Measurements from ENCODE around the gene RECQL5. TPM values are rescaled to one million over a fixed set of nuclear protein-coding genes. Genes with fewer than 3 reads are reported as not detected.

The RECQL5 gene
- total RNA-seq, 1 experiment from 2014 or later, result 14.5 TPM

DNA sequence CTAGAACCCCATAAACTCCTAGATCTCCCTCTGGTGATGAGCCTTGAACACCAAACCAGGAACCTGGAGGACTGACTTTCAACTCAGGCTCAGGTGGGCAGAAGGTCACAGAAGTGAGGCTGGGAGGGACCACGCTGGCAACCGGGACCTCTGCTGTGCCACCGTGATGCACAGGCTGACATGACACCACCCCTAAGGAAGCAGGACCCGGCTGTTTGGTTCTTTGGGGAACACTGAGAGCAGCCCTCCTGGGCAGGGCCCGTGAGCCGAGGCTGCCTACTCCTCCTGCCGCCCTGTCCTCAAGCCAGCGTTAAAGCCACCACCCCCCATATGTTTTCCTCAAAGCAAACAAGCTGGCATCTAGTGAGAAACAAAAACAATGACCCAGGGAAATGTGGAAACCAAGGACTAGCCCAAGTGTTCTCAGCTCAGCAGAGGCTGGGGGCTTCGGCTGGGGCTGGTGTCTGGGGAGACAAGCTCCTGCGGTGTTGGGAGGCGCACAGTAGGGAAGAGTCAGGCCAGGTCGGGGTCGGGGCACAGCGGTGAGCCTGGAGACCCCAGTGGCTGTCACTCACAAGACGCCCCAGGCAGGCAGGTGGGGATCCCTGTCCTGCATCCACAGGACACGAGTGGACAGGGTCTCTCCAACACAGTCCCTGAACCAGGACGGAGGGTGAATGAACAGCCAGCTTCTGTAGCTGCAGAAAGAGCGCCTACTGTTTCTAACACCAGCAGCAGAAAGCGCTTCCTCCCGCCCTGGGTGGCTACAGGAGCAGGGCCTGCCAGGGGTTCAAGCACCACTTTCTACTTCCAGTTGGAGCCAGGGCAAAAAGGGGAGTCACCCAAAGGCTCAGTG is 32.0 kb downstream of the RECQL5 start:
- no peak for DNase-seq (ENCODE audit: low read depth)

DNA sequence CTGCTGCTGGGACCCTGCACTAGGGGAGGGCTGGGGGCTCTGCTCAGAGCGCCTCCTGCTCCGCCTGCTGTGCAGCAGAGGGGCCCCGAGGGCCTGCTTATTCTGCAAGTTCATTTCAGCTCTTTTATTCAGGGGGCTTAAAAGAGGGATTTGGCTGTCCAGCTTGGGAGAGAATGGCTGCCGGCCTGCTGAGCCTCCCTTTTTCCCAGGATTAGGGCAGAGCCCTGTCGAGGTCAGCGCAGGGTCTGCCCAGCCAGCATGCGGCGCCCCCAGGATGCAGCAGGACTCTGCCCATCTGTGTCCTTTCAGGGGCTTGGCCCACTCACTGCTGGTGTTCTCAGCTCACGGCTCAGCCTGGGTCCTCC is 32.6 kb downstream of the RECQL5 start:
- no peak for DNase-seq (ENCODE audit: low read depth)

DNA sequence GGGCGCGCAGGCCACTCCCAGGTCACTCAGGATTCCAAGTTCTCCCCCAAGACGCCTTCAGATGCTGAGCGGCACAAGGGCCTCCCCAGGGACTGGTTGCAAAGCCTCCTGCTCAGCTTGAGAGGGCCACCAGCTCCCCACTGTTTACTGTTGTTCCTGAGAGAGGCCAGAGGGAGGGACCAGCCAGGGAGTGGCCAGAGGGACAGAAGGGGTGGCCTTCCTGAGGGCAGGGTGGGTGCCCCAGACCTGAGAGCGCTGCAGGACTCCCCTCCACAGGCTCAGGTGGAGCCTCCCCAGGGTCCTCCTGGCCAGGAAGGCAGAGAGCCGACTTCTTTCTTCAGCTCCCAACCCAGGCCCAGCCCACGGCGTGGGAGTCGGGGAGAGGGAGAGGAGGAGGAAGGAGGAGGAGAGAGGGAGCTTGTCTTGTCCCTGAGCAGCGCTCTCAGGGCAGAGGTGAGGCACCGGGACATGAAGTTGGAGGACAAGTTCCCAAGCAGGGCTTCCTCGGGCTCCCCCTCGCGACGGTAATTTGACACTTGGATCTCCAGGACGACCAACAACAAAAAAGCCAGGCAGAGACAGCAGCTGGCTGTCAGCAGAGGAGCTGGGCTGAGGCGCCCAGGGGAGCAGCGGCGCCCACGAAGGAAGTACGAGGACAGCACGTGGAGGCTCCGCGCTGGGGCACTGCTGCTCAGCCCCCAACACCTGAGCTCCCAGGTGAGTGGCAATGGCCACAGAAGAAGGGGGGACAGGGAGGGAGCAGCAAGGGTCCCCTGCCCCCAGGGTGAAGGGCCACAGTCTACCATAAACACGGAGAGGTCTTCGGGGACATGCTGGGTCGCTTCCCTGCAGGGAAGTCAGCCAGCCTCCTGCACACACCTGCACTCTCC is 33.2 kb downstream of the RECQL5 start:
- DNase-seq (ENCODE audit: low read depth), result peak; percentile 94

DNA sequence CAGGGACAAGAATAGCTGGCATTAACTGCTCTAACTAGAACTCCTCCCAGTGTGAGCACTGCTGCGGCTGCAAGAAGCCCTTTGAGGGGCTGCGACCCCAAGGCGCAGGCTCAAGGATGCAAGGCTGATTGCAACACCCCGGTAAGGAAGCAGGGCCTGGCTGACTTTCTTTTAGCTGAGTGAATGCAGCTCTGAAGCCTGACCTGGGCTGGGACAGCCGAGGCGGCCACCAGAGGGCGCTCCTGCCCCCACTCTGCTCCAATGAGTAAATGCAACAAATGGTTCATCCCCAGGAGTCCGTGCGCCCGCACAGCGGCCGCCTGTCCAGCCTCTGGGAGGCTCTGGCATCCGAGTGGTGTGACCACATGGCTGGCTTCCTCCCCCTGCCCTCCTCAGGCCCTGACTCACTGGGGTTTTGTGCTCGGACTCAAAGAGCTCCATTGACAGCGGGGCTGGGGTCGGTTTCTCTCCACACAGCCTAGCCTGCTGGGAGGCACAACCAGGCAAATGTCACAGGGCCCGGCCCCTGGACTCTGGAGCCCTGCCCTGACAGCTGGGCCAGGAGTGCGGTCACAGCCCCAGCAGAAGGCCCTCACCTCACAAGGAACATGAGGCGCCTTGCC is 34.0 kb downstream of the RECQL5 start, which contains the start of gene SMIM5:
Gene SMIM5, plus strand, starts transcription at position 572 of the 623 bp plus-strand sequence. CDS start 6,768 bp downstream, outside the sequence.
- peak; percentile 94 for DNase-seq (ENCODE audit: low read depth)

DNA sequence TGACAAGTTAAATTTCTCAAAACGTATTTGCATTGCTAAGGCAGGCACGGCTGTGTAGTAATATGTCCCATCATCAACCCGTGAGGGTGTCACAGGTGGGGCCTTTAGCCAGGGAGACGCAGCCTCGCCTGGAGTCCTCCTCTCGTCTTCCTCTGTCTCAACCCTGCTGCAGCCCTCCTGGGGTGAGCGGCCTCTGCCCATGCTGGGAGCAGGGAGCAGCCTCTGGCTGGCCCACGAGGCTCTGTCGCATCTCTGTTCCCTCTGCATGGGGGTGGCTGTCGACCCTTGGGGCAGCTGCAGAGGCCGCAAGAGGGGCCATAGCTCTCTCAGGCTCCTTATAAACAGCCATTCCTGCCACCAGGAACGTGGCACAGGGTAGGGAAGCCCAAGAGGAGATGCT is 34.5 kb downstream of the RECQL5 start:
- no peak for DNase-seq (ENCODE audit: low read depth)

DNA sequence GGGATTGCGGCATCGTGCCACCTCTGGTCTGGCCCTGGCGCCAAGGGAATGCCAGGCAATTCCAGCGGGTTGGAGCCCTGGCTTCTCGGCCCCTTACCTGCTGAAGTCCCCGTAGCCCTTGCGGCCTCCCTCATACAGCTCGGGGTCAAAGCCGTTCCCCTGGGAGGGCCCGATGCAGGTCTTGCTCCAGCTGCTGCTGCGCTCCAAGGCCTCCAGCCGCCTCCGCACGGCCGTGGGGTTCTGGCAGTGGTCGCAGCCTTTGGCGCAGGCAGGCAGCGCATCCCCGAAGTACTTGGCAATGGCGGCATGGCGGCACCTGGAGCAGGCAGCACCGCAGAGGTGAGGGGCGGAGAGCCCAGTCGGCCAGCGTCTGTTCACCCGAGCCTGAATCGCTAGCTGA is 35.6 kb downstream of the RECQL5 start:
- no peak for DNase-seq (ENCODE audit: low read depth)

DNA sequence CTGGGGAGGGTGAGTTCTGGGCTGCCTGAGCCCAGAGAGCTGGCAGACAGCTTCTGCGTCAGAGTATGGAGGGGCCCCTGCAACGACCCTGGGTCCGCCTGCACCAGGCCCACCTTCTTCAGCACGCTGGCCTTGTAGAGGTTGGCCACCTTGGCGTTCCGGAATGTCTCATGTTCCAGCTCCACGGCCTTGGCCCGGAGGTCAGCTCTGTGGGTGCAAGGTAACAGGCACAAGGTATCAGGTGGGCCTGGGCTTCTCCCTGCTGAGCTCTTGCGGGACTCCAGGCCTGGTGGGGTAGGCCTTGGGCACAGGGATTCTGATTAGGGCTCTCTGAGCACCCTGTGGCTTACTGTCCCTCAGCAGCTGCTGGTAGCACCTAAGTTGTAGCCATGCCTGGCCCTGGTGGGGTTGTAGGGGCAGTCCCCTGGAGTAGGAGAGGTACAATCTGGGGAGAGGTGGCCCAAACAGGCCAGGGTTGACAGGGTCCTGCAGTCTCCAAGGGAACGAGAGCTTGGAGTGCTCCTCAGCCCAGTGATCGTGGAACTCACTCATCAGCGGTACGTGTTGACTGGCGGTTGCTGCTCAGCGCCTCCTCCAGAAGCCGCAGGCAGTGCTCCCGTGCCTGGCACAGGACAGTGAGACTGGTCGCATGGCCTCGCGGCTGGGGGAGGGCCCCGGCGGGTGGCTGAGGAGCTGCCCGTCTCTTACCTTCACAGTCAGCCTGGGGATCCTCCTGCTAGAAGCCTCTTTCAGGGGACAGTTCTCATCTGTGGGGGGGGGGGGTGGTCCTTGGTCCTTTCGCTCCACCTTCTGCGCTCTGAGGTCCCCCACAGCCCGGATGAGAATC is 36.7 kb downstream of the RECQL5 start:
- DNase-seq (ENCODE audit: low read depth), result no peak

DNA sequence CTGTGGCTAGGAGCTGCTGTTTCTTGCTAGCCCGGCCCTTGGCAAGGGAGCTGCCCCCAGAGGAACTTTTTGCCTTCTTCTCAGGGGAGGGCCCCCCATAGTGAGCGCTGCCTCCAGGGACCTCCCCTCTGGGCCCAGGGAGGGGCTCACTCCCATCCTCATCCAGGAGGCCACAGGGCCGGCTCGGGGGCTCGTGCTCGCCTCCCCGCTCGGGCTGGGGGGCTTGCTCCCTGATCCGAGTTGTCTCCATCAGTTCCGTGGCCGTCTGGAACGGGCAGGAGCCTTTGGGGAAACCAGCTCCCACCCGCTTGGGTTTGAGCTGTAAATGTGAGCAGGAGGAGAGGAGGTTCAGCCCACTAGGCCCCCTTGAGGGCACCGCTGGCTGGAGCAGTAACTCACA is 37.8 kb downstream of the RECQL5 start:
- no peak for DNase-seq (ENCODE audit: low read depth)

DNA sequence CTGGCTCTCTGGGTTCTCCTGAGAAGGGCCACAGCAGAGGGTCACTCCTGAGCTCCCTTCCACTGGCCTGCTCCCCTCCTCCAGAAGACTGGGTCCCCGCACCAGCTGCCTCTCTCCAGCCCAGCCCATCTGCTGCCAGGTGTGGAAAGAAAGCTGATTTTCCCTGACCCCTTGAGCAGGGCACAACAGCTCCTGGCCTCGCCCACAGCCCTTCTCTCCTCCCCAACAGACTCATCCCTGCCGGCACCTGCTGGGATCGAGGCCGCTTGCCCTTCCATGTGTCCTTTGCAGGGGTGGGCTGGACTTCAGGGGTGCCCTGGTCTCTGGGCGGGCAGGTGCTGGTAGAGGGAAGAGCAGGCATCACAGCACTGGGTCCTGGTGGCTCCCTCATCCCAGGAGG is 38.5 kb downstream of the RECQL5 start:
- DNase-seq (ENCODE audit: low read depth), result no peak

DNA sequence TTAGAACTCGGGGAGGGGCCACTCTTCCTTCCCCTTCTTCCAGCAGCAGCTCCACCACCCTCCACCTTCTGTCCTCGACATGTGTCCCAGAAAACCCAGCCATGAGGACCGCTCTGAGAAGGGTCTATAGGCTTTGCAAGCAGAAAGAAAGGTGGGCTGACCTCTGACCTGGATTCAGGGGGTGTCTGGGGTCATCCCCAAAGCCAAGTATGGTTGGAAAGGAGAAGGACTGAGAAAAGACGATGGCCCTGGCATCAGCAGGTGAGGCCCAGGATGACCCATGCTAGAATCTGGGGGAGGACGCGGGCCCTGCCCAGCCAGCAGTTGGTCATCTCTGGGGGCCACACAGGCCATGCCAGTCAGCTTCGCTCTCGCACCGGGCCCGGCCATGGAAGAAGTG is 39.9 kb downstream of the RECQL5 start:
- no peak for DNase-seq (ENCODE audit: low read depth)

DNA sequence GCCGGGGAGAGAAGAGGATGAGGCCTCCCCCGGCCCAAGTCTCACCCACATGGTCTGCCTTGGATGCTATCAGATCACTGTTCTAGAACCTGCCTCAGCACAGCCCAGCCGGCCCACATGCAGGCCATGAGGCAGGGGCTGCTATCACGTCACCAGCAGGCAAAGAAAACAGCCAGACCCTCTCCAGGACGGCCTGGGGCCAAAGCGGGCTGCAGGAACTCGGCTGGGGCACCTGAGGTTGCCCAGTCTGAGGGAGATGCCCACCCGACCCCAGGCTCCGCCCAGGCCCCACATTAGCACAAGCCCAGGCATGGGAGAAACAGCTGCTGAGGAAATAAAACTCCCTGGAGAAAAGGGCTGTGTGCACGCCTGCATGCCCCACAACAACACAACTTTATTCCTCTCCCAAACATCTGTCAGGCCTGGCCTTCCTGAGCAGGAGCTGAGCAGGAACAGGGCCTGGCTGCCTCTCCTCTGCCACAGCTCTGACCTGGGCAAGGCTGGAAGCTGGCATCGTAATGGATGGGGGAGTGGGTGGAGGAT is 40.4 kb downstream of the RECQL5 start:
- peak; percentile 30 for DNase-seq (ENCODE audit: low read depth)

DNA sequence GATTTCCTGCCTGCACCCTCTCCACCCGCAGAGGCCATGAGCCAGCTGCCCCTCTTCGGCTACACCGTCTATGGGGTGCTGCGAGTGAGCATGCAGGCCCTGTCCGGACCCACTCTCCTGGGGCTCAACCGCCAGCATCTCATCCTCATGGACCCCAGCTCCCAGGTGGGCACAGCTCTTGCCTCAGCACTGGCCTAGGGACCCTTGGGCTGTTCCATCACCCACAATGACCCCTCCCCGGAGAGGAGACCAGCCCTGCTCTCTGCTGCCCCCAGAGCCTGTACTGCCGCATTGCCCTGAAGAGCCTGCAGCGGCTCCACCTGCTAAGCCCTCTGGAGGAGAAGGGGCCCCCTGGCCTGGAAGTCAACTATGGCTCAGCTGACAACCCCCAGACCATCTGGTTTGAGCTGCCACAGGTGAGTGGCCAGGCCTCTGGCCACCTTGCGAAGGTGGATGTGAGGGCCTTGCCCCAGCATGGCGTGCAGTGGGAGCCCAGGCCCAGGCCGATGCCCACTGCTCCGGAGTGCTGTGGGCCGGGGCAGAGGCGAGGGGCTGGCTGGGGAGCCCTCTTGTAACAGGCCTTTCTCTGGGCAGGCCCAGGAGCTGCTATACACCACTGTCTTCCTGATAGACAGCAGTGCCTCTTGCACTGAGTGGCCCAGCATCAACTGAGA is 41.0 kb downstream of the RECQL5 start:
- DNase-seq (ENCODE audit: low read depth), result peak; percentile 8

DNA sequence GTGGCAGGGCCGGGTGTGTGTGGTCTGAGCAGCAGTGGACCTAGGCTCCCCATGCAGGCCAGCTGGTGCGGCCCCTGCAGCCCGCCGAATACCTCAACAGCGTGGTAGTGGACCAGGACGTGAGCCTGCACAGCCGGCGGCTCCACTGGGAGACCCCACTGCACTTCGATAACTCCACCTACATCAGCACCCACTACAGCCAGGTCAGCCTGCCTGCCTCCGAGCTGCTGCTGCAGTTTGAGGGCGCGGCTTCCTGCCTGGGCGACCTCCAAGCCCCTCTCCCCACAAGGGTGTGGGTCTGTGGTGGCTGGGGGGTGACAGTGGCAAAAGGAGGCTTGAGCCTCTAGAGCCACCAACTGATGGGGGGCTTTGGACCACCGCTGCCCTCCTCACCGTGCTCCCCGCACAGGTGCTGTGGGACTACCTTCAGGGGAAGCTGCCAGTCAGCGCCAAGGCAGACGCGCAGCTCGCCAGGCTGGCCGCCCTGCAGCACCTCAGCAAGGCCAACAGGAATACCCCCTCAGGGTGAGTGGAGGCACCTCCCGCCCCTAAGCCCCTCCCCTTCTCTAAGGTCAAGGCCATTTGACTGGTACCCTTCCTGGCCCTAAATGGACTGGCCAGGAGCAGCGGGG is 42.1 kb downstream of the RECQL5 start:
- no peak for DNase-seq (ENCODE audit: low read depth)

DNA sequence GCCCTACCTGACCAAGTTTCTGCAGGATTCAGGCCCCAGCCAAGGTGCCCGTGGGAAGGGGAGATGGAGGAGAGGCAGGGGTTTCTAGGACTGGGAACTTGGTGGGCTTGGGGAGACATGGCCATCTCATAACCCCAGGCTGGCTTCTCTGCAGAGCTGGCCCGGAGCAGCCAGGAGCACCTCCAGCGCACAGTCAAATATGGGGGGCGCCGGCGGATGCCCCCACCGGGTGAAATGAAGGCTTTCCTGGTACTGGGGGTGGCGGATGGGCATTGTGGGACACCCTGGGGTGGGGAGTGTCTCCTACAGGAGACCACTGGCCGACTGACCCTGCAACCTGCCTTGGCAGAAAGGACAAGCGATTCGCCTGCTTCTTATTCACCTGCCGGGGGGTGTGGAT is 42.9 kb downstream of the RECQL5 start:
- no peak for DNase-seq (ENCODE audit: low read depth)

DNA sequence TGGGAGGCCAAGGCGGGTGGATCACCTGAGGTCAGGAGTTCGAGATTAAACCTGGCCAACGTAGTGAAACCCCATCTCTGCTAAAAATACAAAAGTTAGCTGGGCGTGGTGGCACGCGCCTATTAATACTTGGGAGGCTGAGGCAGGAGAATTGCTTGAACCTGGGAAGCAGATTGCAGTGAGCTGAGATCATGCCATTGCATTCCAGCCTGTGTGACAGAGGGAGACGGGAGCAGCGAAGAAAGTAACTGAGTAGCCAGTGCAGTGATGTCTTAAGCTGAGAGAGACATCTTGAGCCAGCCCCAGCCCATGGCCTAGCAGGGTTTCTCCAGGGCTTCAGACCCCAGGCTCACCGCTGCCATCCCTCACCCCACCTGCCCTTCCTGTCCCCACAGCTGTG is 43.6 kb downstream of the RECQL5 start:
- no peak for DNase-seq (ENCODE audit: low read depth)

DNA sequence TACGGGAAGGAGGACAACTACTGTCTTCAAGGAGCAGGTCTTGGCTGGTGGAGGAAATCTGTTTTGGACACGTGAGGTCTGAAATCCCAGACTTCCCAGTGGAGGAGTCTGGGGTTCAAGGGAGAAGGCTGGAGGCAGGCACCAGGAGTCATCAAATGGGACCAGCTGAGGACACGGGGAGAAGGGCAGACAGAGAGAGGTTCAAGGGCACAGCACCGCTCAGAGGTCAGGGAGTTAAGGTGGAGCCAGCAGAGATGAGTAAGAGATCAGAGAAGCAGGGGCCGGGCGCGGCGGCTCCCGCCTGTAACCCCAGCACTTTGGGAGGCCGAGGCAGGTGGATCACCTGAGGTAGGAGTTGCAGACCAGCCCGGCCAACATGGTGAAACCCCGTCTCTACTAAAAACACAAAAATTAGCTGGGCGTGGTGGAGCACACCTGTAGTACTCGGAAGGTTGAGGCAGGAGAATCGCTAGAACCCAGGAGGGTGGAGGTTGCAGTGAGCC is 44.1 kb downstream of the RECQL5 start:
- no peak for DNase-seq (ENCODE audit: low read depth)

DNA sequence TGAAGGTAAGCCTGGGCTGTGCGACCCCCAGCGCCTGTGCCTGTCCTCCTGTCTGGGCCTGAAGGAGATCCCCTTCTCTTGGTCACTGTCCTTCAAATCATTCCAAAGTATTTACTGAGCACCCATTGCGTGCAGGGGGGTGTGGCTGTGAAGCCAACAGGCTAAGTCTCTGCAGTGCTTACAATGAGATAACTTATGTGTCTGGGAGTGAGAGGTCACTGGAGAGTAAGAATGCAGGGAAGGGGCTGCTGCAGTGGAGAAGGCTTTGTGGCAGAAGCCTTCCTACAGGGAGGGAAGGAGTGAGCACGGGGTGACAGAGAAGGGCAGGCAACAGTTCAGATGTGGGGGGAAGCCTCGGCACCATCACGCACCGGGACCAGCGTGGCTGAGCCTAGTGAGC is 44.9 kb downstream of the RECQL5 start:
- DNase-seq (ENCODE audit: low read depth), result no peak

DNA sequence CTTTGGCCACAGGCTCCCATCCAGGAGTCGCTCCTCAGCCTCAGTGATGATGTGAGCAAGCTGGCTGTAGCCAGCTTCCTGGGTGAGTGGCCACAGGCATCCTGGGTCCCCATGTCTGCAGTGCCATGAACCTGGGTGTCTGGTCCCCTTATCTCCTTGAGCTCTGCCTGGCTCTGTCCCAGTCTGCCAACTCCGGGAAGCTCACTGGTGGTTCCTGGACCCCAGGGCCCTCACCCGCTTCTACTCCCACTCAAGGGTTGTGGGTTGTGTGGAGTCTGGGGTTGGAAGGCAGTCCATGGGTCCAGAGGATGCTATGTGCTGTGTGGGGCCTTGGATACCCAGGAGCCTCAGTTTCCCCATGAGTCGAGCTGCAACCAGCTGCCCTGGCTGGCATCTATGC is 45.5 kb downstream of the RECQL5 start:
- DNase-seq (ENCODE audit: low read depth), result no peak

Data from LHCN-M2 (cell line).